SU-DHL-6 (cell line): ENCODE data around the gene PLIN4.

ENCODE experiments used
- EZH2phosphoT487 ChIP-seq: fragments of 200-600 bp; sonication (generic), shearing (Covaris generic); conservative IDR thresholded peaks from 2 replicates; pipeline ENCODE4 v1.6.1; 2018; ENCODE audit warnings: mild to moderate bottlenecking, antibody characterized with exemption, low read length, moderate library complexity, mixed read lengths
- TF ChIP-seq, protein P1 (sequence below): fragments of 200-600 bp; sonication (generic); IDR thresholded peaks from one replicate; pipeline ENCODE4 v1.5.1; 2017; ENCODE audit warnings: antibody characterized with exemption, mild to moderate bottlenecking, low read length, moderate library complexity; ENCODE audit not compliant: insufficient read depth, poor library complexity, severe bottlenecking

DNA sequence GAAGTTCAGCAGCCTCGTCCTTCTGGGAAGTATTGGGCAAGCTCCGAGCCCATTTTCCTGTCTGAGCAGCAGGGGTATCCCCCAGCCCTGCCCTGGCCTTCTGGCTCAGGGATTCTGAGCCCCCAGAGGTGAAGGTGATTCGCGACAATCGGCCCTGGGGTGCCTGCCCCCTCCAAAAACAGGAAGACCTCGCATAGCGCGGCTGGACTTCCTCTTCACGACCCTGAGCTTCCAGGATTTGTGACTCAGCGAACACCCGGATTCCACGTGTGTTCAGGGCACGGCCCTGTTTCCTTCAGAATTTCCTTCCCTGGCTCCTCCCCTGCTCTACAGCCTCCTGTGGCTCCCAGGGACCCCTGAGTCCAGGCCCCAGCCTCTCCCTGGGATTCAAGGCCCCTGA is 41.3 kb upstream of the PLIN4 start, which contains the start of gene SEMA6B:
- TF ChIP-seq, protein P1, sequence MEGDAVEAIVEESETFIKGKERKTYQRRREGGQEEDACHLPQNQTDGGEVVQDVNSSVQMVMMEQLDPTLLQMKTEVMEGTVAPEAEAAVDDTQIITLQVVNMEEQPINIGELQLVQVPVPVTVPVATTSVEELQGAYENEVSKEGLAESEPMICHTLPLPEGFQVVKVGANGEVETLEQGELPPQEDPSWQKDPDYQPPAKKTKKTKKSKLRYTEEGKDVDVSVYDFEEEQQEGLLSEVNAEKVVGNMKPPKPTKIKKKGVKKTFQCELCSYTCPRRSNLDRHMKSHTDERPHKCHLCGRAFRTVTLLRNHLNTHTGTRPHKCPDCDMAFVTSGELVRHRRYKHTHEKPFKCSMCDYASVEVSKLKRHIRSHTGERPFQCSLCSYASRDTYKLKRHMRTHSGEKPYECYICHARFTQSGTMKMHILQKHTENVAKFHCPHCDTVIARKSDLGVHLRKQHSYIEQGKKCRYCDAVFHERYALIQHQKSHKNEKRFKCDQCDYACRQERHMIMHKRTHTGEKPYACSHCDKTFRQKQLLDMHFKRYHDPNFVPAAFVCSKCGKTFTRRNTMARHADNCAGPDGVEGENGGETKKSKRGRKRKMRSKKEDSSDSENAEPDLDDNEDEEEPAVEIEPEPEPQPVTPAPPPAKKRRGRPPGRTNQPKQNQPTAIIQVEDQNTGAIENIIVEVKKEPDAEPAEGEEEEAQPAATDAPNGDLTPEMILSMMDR: no peak
- no peak for TF ChIP-seq EZH2phosphoT487
